ENCODE measurements around the gene OSBPL1A. TPM values are rescaled to one million over a fixed set of nuclear protein-coding genes. Genes with fewer than 3 reads are reported as not detected.

OSBPL1A gene
- total and polyA plus RNA-seq, 2 donors from 2014 or later, result 27.0 to 40.3 TPM

DNA sequence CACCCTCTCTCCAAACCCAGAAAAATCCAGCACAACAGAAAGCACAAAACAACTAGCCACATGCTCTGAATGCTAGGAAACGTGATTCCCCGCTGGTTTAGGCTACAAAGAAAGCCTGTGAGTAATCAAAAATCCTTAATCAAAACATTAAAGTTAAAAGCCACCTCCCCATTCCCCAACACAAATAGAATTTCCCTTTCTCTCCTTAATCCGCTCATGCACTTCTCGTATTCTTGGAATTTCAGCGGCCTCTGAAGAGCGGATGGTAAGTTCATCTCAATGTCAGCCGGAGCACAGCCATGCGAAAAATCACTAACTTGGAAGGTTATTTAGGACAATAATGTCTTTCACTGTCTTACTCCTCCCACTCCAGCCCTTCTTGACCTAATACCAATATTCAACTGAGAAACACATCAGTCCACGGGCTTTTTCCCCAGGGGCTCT lies 126.7 kb downstream of the OSBPL1A start:
- DNase-seq (peak in 2 of 5 donors; percentile 68 to 83), FAIRE-seq (no peak)

DNA sequence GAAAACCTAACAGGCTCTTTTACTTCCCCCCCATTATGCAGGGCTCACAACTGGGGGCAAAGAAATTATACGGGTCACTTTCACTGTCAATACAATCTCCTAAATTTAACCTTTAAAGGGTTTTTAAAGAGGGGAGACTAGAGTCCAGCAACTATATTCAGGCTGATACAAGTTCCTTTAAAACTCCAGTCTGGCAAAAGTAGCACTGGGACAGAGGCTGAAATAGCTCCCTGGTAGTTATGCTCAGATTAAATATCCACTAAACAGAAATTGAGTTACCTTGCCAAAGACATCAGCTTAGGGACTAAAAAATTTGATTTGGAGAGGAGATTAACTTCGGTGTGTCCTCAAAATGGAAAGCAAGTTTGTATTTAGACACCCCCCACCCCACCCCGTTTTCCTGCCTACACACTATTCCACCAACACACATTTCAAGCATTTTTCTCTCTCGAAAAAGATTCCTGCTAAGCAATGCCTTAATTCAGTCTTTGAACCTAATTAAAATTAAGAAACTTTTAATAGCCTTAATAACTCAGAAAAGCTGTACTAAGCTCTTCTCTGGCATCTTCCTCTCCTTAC lies 127.2 kb downstream of the OSBPL1A start:
- peak overlapping the region in 2 of 3 donors; percentile 65 to 96 for H3K9ac ChIP-seq (ENCODE audit: low read length in 3 of 3)
- H3K36me3 ChIP-seq (ENCODE audit: control insufficient read depth in 2 of 3, insufficient read depth in 3 of 3, low read length in 3 of 3), result no peaks in the 10 kb centered on the region
- FAIRE-seq (no peak), DNase-seq (peak in 1 of 5 donors; percentile 7)
- no peaks in the 10 kb centered on the region for H3K27me3 ChIP-seq (ENCODE audit: control insufficient read depth, insufficient read depth, low read length)
- intact Hi-C loops (cut with DNase I), result no loop called here
- H3K9me3 ChIP-seq (ENCODE audit: control insufficient read depth in 2 of 3, insufficient read depth in 1 of 3, low read length in 3 of 3), result no peaks in the 10 kb centered on the region
- no peak for TF ChIP-seq CTCF (IDR thresholded peaks at IDR 0.05; ENCODE audit: borderline replicate concordance, extremely low read depth, insufficient read depth)
- peak overlapping the region; percentile 93 to 95 for H3K27ac ChIP-seq (ENCODE audit: low read depth in 2 of 2, low read length in 2 of 2)
- peak overlapping the region; percentile 79 to 88 (median 81) for H3K4me3 ChIP-seq (ENCODE audit: low read length in 3 of 3)
- H3K4me1 ChIP-seq (ENCODE audit: control insufficient read depth in 2 of 3, insufficient read depth in 2 of 3, low read depth in 1 of 3, low read length in 3 of 3), result peaks cover 3 to 14% (median 3%) of the 10 kb centered on the region in 3 donors

More for the DNA sequence above, 126.7 kb downstream of the OSBPL1A start:
- Histone ChIP-seq H3K4me1 (ENCODE audit: control insufficient read depth in 2 of 3, insufficient read depth in 2 of 3, low read depth in 1 of 3, low read length in 3 of 3) (peaks cover 3 to 18% (median 3%) of the 10 kb centered on the region in 3 donors), H3K9me3 (ENCODE audit: control insufficient read depth in 2 of 3, insufficient read depth in 1 of 3, low read length in 3 of 3) (no peaks in the 10 kb centered on the region), H3K36me3 (ENCODE audit: control insufficient read depth in 2 of 3, insufficient read depth in 3 of 3, low read length in 3 of 3) (no peaks in the 10 kb centered on the region), H3K27me3 (ENCODE audit: control insufficient read depth, insufficient read depth, low read length) (no peaks in the 10 kb centered on the region), H3K4me3 (ENCODE audit: low read length in 3 of 3) (peak overlapping the region; percentile 79 to 88 (median 81)), H3K27ac (ENCODE audit: low read depth in 2 of 2, low read length in 2 of 2) (peak overlapping the region; percentile 93 to 95), H3K9ac (ENCODE audit: low read length in 3 of 3) (peak overlapping the region; percentile 65 to 97 (median 96))
- intact Hi-C loops (cut with DNase I), result no loop called here
- no peak for TF ChIP-seq CTCF (IDR thresholded peaks at IDR 0.05; ENCODE audit: borderline replicate concordance, extremely low read depth, insufficient read depth)

- H3K27ac ChIP-seq (ENCODE audit: low read depth in 2 of 2, low read length in 2 of 2), result peak overlapping the region in 1 of 2 donors; percentile 3
- intact Hi-C loops (cut with DNase I), result no loop called here
- no peaks in the 10 kb centered on the region for H3K27me3 ChIP-seq (ENCODE audit: control insufficient read depth, insufficient read depth, low read length)
- no peak for TF ChIP-seq CTCF (IDR thresholded peaks at IDR 0.05; ENCODE audit: borderline replicate concordance, extremely low read depth, insufficient read depth)
- no peaks in the 10 kb centered on the region for H3K36me3 ChIP-seq (ENCODE audit: control insufficient read depth in 2 of 3, insufficient read depth in 3 of 3, low read length in 3 of 3)
- peak overlapping the region in 2 of 3 donors; percentile 36 to 88 for H3K4me3 ChIP-seq (ENCODE audit: low read length in 3 of 3)
- peaks cover 3 to 11% (median 3%) of the 10 kb centered on the region in 3 donors for H3K4me1 ChIP-seq (ENCODE audit: control insufficient read depth in 2 of 3, insufficient read depth in 2 of 3, low read depth in 1 of 3, low read length in 3 of 3)
- no peak for DNase-seq
- FAIRE-seq, result no peak
- H3K9me3 ChIP-seq (ENCODE audit: control insufficient read depth in 2 of 3, insufficient read depth in 1 of 3, low read length in 3 of 3), result no peaks in the 10 kb centered on the region
- H3K9ac ChIP-seq (ENCODE audit: low read length in 3 of 3), result no peak overlapping the region
Measured at GRCh38 chr18:24268784-24269550, 128.7 kb downstream of the OSBPL1A start.

Measured in kidney (tissue), 14 donors.